DND-41 (cell line): ENCODE results near the gene EXOC4.
A peak's percentile ranks its signal among the peaks of the same experiment; 100 is the strongest.

Experiments
- ATAC-seq: fragments of 200-7000 bp; cut with Tn5 transposase; 3 replicates; pipeline ENCODE4 v1.9.1; 2021; ENCODE audit warnings: low read depth; ENCODE audit not compliant: insufficient read depth
- DNase-seq: peaks from one replicate; pipeline ENCODE4 v3.0.0-alpha.2; 2020
- H2AFZ ChIP-seq: 2 replicates; pipeline ENCODE4 v1.6.0; 2012; ENCODE audit warnings: low read depth, low read length
- H3K27ac ChIP-seq: 2 replicates; pipeline ENCODE4 v1.5.1; 2012; ENCODE audit warnings: low read length, inconsistent platforms
- H3K27me3 ChIP-seq: fragments of 200-600 bp; sonication (generic); 2 replicates; pipeline ENCODE4 v1.6.0; 2012; ENCODE audit warnings: low read length, mild to moderate bottlenecking, inconsistent platforms; ENCODE audit not compliant: insufficient read depth, poor library complexity
- H3K36me3 ChIP-seq: 2 replicates; pipeline ENCODE4 v1.5.1; 2012; ENCODE audit warnings: low read length, inconsistent platforms; ENCODE audit not compliant: insufficient read depth
- H3K4me1 ChIP-seq: 2 replicates; pipeline ENCODE4 v1.5.1; 2012; ENCODE audit warnings: mild to moderate bottlenecking, low read length; ENCODE audit not compliant: insufficient read depth
- H3K4me2 ChIP-seq: 2 replicates; pipeline ENCODE4 v1.6.0; 2012; ENCODE audit warnings: mild to moderate bottlenecking, moderate library complexity, low read length, inconsistent platforms; ENCODE audit not compliant: insufficient read depth
- H3K4me3 ChIP-seq, 2 experiments: fragments of 200-600 bp in 1 of 2; shearing (Covaris generic) in 1 of 2; 2 replicates each; pipeline ENCODE4 v1.5.1; 2012 to 2016; ENCODE audit warnings: inconsistent platforms in 2 of 2, low read length in 2 of 2, mild to moderate bottlenecking in 2 of 2, low read depth in 1 of 2, moderate library complexity in 1 of 2
- H3K79me2 ChIP-seq: 2 replicates; pipeline ENCODE4 v1.6.0; 2012; ENCODE audit warnings: low read length, inconsistent platforms; ENCODE audit not compliant: insufficient read depth
- H3K9ac ChIP-seq: 2 replicates; pipeline ENCODE4 v1.6.0; 2012; ENCODE audit warnings: low read depth, mild to moderate bottlenecking, inconsistent platforms, low read length, moderate library complexity
- H3K9me3 ChIP-seq: 2 replicates; pipeline ENCODE4 v1.5.1; 2012; ENCODE audit warnings: low read length, moderate library complexity, mild to moderate bottlenecking, inconsistent platforms; ENCODE audit not compliant: insufficient read depth, severe bottlenecking
- H4K20me1 ChIP-seq: 2 replicates; pipeline ENCODE4 v1.6.0; 2012; ENCODE audit warnings: low read length; ENCODE audit not compliant: insufficient read depth
- CTCF ChIP-seq: IDR thresholded peaks from 2 replicates; pipeline ENCODE4 v1.5.1; 2012; ENCODE audit warnings: borderline replicate concordance, low read length, moderate library complexity, mild to moderate bottlenecking; ENCODE audit not compliant: poor library complexity, severe bottlenecking; ENCODE audit errors: extremely low read depth
- EZH2 ChIP-seq: IDR thresholded peaks from 3 replicates; pipeline ENCODE4 v1.6.1; 2012; ENCODE audit warnings: borderline replicate concordance, low read depth, mild to moderate bottlenecking, moderate library complexity, low read length, inconsistent platforms; ENCODE audit not compliant: severe bottlenecking

EXOC4 gene

GRCh38 chr7:133937786-133938185, 684.9 kb downstream of the EXOC4 start:
- TF ChIP-seq EZH2 (no peak), CTCF (no peak)
- no peak for DNase-seq
- no peak for ATAC-seq
- no peak overlapping the region for H3K9ac ChIP-seq
- no peak overlapping the region for H2AFZ ChIP-seq
- no peaks in the 10 kb centered on the region for H3K79me2 ChIP-seq
- no peaks in the 10 kb centered on the region for H3K27me3 ChIP-seq
- no peaks in the 10 kb centered on the region for H4K20me1 ChIP-seq
- H3K4me2 ChIP-seq = no peak overlapping the region
- peaks cover 10% of the 10 kb centered on the region for H3K36me3 ChIP-seq
- no peaks in the 10 kb centered on the region for H3K4me1 ChIP-seq
- no peak overlapping the region for H3K4me3 ChIP-seq
- H3K27ac ChIP-seq = no peak overlapping the region
- H3K9me3 ChIP-seq = no peaks in the 10 kb centered on the region

- Histone ChIP-seq H4K20me1 (no peaks in the 10 kb centered on the region), H3K4me2 (no peak overlapping the region), H3K9ac (no peak overlapping the region), H3K4me3 (no peak overlapping the region), H3K79me2 (no peaks in the 10 kb centered on the region), H2AFZ (no peak overlapping the region), H3K9me3 (no peaks in the 10 kb centered on the region), H3K4me1 (no peaks in the 10 kb centered on the region), H3K27ac (no peak overlapping the region), H3K27me3 (no peaks in the 10 kb centered on the region), H3K36me3 (peaks cover 10% of the 10 kb centered on the region)
- TF ChIP-seq CTCF = no peak
- TF ChIP-seq EZH2 = no peak
- ATAC-seq (no peak), DNase-seq (no peak)
These were observed 687.5 kb downstream of the EXOC4 start for GRCh38 chr7:133940368-133940767.

- Histone ChIP-seq H3K79me2 (no peaks in the 10 kb centered on the region), H3K9ac (no peak overlapping the region), H3K4me1 (no peaks in the 10 kb centered on the region), H4K20me1 (no peaks in the 10 kb centered on the region), H3K9me3 (no peaks in the 10 kb centered on the region), H3K27ac (no peak overlapping the region), H3K27me3 (no peaks in the 10 kb centered on the region), H3K4me3 (no peak overlapping the region), H2AFZ (no peak overlapping the region), H3K36me3 (peaks cover 10% of the 10 kb centered on the region), H3K4me2 (no peak overlapping the region)
- peak; percentile 44; the same call in 1 of the 3 replicates for ATAC-seq
- no peak for TF ChIP-seq CTCF
- DNase-seq = no peak
These were observed 688.6 kb downstream of the EXOC4 start for GRCh38 chr7:133941496-133941895.

GRCh38 chr7:133945497-133945896, 692.6 kb downstream of the EXOC4 start:
- H3K4me1 ChIP-seq = no peaks in the 10 kb centered on the region
- TF ChIP-seq EZH2 (no peak), CTCF (no peak)
- H3K27ac ChIP-seq = no peak overlapping the region
- no peak overlapping the region for H3K4me3 ChIP-seq
- H3K27me3 ChIP-seq = no peaks in the 10 kb centered on the region
- no peaks in the 10 kb centered on the region for H4K20me1 ChIP-seq
- H3K79me2 ChIP-seq = no peaks in the 10 kb centered on the region
- H3K9me3 ChIP-seq = no peaks in the 10 kb centered on the region
- no peaks in the 10 kb centered on the region for H3K36me3 ChIP-seq
- H3K9ac ChIP-seq = no peak overlapping the region
- H3K4me2 ChIP-seq = no peak overlapping the region
- no peak overlapping the region for H2AFZ ChIP-seq
- ATAC-seq (no peak), DNase-seq (no peak)
